Muscle of back (tissue), 11 donors: ENCODE measurements around the gene CALY. TPM values are rescaled to one million over a fixed set of nuclear protein-coding genes. Genes with fewer than 3 reads are reported as not detected.

Experiments used
- DNase-seq, 3 donors: peaks; one replicate each; pipeline versions ENCODE4 v3.0.0 to v3.0.0-alpha.2; 2013
- polyA plus RNA-seq, 10 donors: library from polyadenylated mRNA; unstranded; fragments of 120-200 nt; gene quantifications; one replicate each; pipeline ENCODE4 v1.2.1, GENCODE V29; 2013; ENCODE audit not compliant: insufficient read length in 10 of 10

The CALY gene
- polyA plus RNA-seq, 10 donors: 0.30 TPM; not detected in 9

- no peak for DNase-seq
Measured at GRCh38 chr10:133366751-133367150, 30.1 kb upstream of the CALY start.

GRCh38 chr10:133366130-133366478 is 29.4 kb upstream of the CALY start:
- DNase-seq: no peak

- no peak for DNase-seq
Measured at GRCh38 chr10:133365461-133366129, 28.9 kb upstream of the CALY start.

- DNase-seq: no peak
Measured at GRCh38 chr10:133364645-133365431, 28.1 kb upstream of the CALY start.

GRCh38 chr10:133362846-133363245 is 26.1 kb upstream of the CALY start:
- no peak for DNase-seq

- no peak for DNase-seq
Measured at GRCh38 chr10:133361773-133362441, 25.2 kb upstream of the CALY start.

- DNase-seq: no peak
Measured at GRCh38 chr10:133361227-133361626, 24.5 kb upstream of the CALY start.

- DNase-seq: no peak
Measured at GRCh38 chr10:133359972-133360610, 23.4 kb upstream of the CALY start.

- DNase-seq: no peak
Measured at GRCh38 chr10:133359554-133359971, 22.9 kb upstream of the CALY start.

- no peak for DNase-seq
Measured at GRCh38 chr10:133358925-133359310, 22.2 kb upstream of the CALY start.

- peak in 1 of 3 donors; percentile 33 for DNase-seq
Measured at GRCh38 chr10:133358162-133358924, 21.6 kb upstream of the CALY start.

- DNase-seq: peak in 2 of 3 donors; percentile 25 to 78
Measured at GRCh38 chr10:133357285-133358161, 20.8 kb upstream of the CALY start, which contains the start of gene FUOM. TSS of gene FUOM (minus strand) at chr10:133358019. CDS start at chr10:133358007, 12 bp downstream.

GRCh38 chr10:133356549-133357284 is 20.0 kb upstream of the CALY start:
- DNase-seq: no peak

- DNase-seq: no peak
Measured at GRCh38 chr10:133355991-133356390, 19.3 kb upstream of the CALY start.

- no peak for DNase-seq
Measured at GRCh38 chr10:133355266-133355665, 18.6 kb upstream of the CALY start.

GRCh38 chr10:133354672-133355240 is 18.1 kb upstream of the CALY start:
- no peak for DNase-seq

GRCh38 chr10:133353988-133354605 is 17.4 kb upstream of the CALY start:
- no peak for DNase-seq

- no peak for DNase-seq
Measured at GRCh38 chr10:133353202-133353959, 16.7 kb upstream of the CALY start.
